ENCODE measurements around the gene CCDC38. TPM values are rescaled to one million over a fixed set of nuclear protein-coding genes. Genes with fewer than 3 reads are reported as not detected.

The CCDC38 gene
- total and polyA plus RNA-seq, 9 donors: 0.22 to 0.37 (median 0.25) TPM; not detected in 6

DNA sequence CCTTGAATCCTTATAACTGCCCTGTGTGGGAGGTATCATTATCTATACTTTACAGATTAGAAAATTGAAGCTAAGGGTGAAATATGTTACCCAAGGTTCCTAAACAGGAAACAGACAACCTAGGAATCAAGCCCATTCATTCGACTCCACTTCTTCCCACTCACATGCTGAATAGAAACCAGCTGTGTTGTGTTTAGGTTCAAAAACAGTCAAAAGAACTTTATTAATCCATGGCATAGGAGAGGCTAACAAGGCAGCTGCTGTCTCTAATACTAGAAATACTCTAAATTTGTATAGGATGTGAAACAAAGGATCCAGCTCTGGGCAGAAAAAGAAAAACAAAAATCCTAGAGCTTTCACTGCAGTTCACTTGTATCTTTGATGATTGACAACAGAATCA lies 10.6 kb upstream of the CCDC38 start:
- WGBS, 3 donors: 4 to 15% (median 6%) methylated on average over 1 of the region's 1 CpG
- Histone ChIP-seq H3K9me3 (no peaks in the 10 kb centered on the region), H3K27me3 (no peaks in the 10 kb centered on the region), H3K36me3 (no peaks in the 10 kb centered on the region), H3K4me3 (no peak overlapping the region), H3K27ac (no peak overlapping the region), H3K4me1 (ENCODE audit: insufficient read depth) (no peaks in the 10 kb centered on the region)
- no peak for DNase-seq
- TF ChIP-seq POLR2A (IDR thresholded peaks at IDR 0.05): no peak
- TF ChIP-seq EP300 (IDR thresholded peaks at IDR 0.05): no peak
- TF ChIP-seq, protein P1, sequence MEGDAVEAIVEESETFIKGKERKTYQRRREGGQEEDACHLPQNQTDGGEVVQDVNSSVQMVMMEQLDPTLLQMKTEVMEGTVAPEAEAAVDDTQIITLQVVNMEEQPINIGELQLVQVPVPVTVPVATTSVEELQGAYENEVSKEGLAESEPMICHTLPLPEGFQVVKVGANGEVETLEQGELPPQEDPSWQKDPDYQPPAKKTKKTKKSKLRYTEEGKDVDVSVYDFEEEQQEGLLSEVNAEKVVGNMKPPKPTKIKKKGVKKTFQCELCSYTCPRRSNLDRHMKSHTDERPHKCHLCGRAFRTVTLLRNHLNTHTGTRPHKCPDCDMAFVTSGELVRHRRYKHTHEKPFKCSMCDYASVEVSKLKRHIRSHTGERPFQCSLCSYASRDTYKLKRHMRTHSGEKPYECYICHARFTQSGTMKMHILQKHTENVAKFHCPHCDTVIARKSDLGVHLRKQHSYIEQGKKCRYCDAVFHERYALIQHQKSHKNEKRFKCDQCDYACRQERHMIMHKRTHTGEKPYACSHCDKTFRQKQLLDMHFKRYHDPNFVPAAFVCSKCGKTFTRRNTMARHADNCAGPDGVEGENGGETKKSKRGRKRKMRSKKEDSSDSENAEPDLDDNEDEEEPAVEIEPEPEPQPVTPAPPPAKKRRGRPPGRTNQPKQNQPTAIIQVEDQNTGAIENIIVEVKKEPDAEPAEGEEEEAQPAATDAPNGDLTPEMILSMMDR (IDR thresholded peaks at IDR 0.05): no peak
- intact Hi-C loops (cut with DNase I): no loop called here

DNA sequence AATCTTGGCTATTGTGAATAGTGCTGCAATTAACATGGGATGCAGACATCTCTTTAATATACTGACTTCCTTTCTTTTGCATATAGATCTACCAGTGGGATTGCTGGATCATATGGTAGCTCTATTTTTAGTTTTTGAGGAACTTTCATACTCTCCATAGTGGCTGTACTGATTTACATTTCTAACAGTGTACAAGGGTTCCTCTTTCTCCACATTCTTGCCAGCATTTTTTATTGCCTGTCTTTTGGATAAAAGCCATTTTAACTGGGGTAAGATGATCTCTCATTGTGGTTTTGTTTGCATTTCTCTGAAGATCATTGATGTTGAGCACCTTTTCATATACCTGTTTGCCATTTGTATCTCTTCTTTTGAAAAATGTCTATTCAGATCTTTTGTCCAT lies 9.1 kb upstream of the CCDC38 start:
- TF ChIP-seq POLR2A (IDR thresholded peaks at IDR 0.05) (no peak), EP300 (IDR thresholded peaks at IDR 0.05) (no peak)
- TF ChIP-seq, protein P1 (IDR thresholded peaks at IDR 0.05): no peak
- intact Hi-C loops (cut with DNase I): no loop called here
- no peak for DNase-seq

DNA sequence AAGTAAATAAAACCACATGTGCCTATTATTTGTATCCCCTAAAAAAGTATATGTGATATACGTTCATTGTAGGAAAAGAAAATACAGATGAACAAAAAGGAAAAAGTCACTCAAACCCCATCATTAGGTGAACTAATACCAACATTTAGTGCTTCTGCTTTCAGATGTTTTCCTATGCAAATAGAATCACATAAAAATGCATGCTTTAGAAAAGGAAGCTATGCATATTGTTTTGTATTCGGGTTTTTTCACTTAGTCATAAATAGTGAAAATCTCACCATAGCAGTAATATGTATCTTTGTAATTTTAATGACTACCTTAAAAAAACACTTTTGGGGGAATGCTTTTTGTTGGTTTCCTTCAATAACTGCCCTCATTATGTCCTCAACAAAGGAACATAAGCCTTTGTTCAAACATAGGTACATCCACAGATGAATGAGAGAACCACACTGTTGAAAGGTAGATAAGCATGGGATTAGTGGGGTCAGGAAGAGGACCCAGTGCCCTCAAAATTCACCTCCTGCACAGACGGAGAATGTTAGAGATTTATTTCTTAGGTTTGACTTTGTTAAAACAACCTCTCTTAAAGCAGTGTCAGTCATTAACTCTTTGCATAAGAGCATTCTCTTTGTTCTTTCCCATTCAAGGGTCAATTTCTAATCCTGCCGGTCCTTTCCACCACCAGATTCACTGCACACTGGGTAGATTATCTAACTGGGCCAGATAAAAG lies 7.2 kb upstream of the CCDC38 start:
- H3K4me3 ChIP-seq: no peak overlapping the region

More for the DNA sequence above, 9.1 kb upstream of the CCDC38 start:
- Histone ChIP-seq H3K27me3 (no peaks in the 10 kb centered on the region), H3K27ac (no peak overlapping the region), H3K4me3 (no peak overlapping the region), H3K9me3 (no peaks in the 10 kb centered on the region), H3K4me1 (ENCODE audit: insufficient read depth) (no peaks in the 10 kb centered on the region), H3K36me3 (no peaks in the 10 kb centered on the region)

DNA sequence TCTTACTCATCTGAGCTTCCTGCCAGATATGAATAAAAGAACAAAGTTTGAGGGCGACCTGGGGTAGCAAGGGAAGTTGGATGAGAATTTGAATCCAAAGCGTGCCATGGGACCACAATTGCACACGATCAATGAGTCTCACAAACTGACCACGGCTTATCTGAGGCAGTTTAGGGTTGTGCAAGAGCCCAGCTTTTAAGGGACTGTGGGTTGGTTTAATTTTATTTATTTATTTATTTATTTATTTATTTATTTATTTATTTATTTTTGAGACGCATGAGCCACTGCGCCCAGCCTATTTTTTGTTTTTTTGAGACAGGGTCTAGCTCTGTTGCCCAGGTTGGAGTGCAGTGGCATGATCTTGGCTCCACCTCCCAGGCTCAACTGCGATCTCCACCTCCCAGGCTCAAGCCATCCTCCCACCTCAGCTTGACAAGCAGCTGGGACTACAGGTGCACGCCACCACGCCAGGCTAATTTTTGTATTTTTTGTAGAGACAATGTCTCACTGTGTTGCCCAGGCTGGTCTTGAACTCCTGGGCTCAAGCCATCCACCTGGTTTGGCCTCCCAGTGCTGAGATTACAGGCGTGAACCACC lies 1.8 kb upstream of the CCDC38 start:
- H3K4me3 ChIP-seq: no peak overlapping the region
- DNase-seq: no peak
- TF ChIP-seq POLR2A (IDR thresholded peaks at IDR 0.05): no peak
- H3K27ac ChIP-seq: no peak overlapping the region
- H3K27me3 ChIP-seq: no peaks in the 10 kb centered on the region
- intact Hi-C loops (cut with DNase I): no loop called here
- H3K9me3 ChIP-seq: no peaks in the 10 kb centered on the region
- H3K36me3 ChIP-seq: no peaks in the 10 kb centered on the region
- 76 to 82% (median 82%) methylated on average over 10 of the region's 10 CpGs for WGBS, 3 donors
- no peaks in the 10 kb centered on the region for H3K4me1 ChIP-seq (ENCODE audit: insufficient read depth)

More for the DNA sequence above, 7.2 kb upstream of the CCDC38 start:
- Histone ChIP-seq H3K4me1 (ENCODE audit: insufficient read depth) (no peaks in the 10 kb centered on the region), H3K27me3 (no peaks in the 10 kb centered on the region), H3K27ac (no peak overlapping the region), H3K9me3 (no peaks in the 10 kb centered on the region), H3K36me3 (no peaks in the 10 kb centered on the region)
- intact Hi-C loops (cut with DNase I): no loop called here
- 37 to 49% (median 47%) methylated on average over 4 of the region's 4 CpGs for whole genome bisulfite sequencing, 3 donors
- TF ChIP-seq POLR2A (IDR thresholded peaks at IDR 0.05) (no peak), EP300 (IDR thresholded peaks at IDR 0.05) (no peak)
- TF ChIP-seq, protein P1 (IDR thresholded peaks at IDR 0.05): no peak
- DNase-seq: no peak

DNA sequence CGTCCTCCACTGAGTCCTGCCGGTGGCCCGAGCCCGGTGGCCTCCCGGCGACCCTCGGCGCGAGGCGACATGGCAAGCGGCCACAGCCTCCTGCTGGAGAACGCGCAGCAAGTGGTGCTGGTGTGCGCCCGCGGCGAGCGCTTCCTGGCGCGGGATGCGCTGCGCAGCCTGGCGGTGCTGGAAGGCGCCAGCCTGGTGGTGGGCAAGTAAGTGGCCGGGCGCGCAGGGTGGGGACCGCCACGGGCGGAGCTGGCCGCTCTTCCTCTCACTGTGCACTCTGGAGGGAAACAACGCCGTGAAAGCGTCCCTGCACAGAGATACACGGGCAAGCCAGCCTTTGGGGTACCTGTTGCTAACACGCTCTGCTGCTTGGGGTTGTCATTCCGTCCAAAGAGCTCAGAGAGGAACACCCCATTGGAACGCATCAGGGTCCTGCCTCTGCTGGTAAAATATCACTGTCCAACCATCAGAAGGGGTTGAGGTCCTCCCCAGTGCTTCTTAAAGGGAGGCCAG lies 972 bp upstream of the CCDC38 start, which contains the start of gene AMDHD1:
AMDHD1 (plus strand) TSS at position 2 of the 513 bp plus-strand sequence; CDS start at position 70, 68 bp downstream.
- H3K27me3 ChIP-seq: no peaks in the 10 kb centered on the region
- intact Hi-C loops (cut with DNase I): no loop called here
- no peaks in the 10 kb centered on the region for H3K36me3 ChIP-seq
- peak in 4 of 5 donors; percentile 32 to 57 (median 38) for DNase-seq
- no peaks in the 10 kb centered on the region for H3K4me1 ChIP-seq (ENCODE audit: insufficient read depth)
- peak within 1 kb of the TSS; percentile 21 to 34 for H3K27ac ChIP-seq
- TF ChIP-seq, protein P1 (IDR thresholded peaks at IDR 0.05): peak in 1 of 3 donors; percentile 8
- no peak for TF ChIP-seq POLR2A (IDR thresholded peaks at IDR 0.05)
- 0 to 4% (median 1%) methylated on average over 8 to 38 of the region's 38 CpGs for WGBS, 3 donors
- no peaks in the 10 kb centered on the region for H3K9me3 ChIP-seq
- H3K4me3 ChIP-seq: peak within 1 kb of the TSS; percentile 65

Measured in ovary (tissue), 9 donors.